BE2C (cell line): ENCODE results near the gene MIS12.

Experiments
- DNase-seq: peaks from one replicate; pipeline ENCODE4 v3.0.0-alpha.2; 2020
- H3K27me3 ChIP-seq: fragments of 250-450 bp; sonication (Bioruptor Pico); 2 replicates; pipeline ENCODE4 v1.5.1; 2020; ENCODE audit warnings: mild to moderate bottlenecking
- H3K36me3 ChIP-seq: fragments of 250-450 bp; sonication (Bioruptor Pico); 2 replicates; pipeline ENCODE4 v1.5.1; 2020; ENCODE audit warnings: mild to moderate bottlenecking
- H3K4me1 ChIP-seq: fragments of 250-450 bp; sonication (Bioruptor Pico); 2 replicates; pipeline ENCODE4 v1.5.1; 2020
- H3K4me3 ChIP-seq: 2 replicates; pipeline ENCODE4 v1.5.1; 2011; ENCODE audit warnings: low read depth, low read length
- H3K9me3 ChIP-seq: fragments of 250-450 bp; sonication (Bioruptor Pico); 2 replicates; pipeline ENCODE4 v1.5.1; 2020
- CTCF ChIP-seq: IDR thresholded peaks from 2 replicates; pipeline ENCODE4 v1.5.1; 2012; ENCODE audit warnings: mild to moderate bottlenecking, low read depth, low read length

Gene MIS12

DNA sequence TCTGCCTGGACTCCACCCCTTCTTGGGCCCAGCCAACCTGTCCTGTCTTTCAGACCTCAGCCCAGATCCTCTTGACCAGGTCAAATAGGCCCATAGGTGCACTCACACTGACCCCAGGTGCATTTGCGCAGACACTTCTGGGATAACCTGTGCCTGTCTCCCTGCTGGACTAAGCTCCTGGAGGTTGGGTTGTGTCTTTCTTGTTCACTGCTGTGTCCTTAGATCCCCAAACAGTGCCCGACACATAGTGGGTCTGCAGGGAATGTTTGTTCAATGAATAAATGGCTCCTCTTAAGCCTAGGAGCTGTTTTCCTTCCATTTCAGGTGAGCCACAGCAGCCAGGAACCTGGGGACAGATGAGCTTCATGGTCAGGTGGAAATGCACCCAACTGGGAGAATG lies 49.1 kb downstream of the MIS12 start:
- no peaks in the 10 kb centered on the region for H3K4me1 ChIP-seq
- no peaks in the 10 kb centered on the region for H3K9me3 ChIP-seq
- H3K4me3 ChIP-seq, result no peak overlapping the region
- H3K36me3 ChIP-seq, result no peaks in the 10 kb centered on the region
- DNase-seq, result no peak
- no peak for TF ChIP-seq CTCF
- no peaks in the 10 kb centered on the region for H3K27me3 ChIP-seq

GRCh38 chr17:5536866-5537650 lies 50.7 kb downstream of the MIS12 start:
- no peak for DNase-seq
- H3K36me3 ChIP-seq, result no peaks in the 10 kb centered on the region
- H3K4me1 ChIP-seq, result no peaks in the 10 kb centered on the region
- H3K27me3 ChIP-seq, result no peaks in the 10 kb centered on the region
- TF ChIP-seq CTCF, result no peak
- H3K9me3 ChIP-seq, result no peaks in the 10 kb centered on the region
- no peak overlapping the region for H3K4me3 ChIP-seq

GRCh38 chr17:5539286-5539685 lies 52.9 kb downstream of the MIS12 start:
- DNase-seq, result no peak

GRCh38 chr17:5540321-5540720 lies 54.0 kb downstream of the MIS12 start:
- Histone ChIP-seq H3K4me3 (no peak overlapping the region), H3K27me3 (no peaks in the 10 kb centered on the region), H3K36me3 (no peaks in the 10 kb centered on the region), H3K4me1 (no peaks in the 10 kb centered on the region), H3K9me3 (no peaks in the 10 kb centered on the region)
- TF ChIP-seq CTCF, result no peak
- DNase-seq, result no peak

More at GRCh38 chr17:5539286-5539685, 52.9 kb downstream of the MIS12 start:
- Histone ChIP-seq H3K4me1 (no peaks in the 10 kb centered on the region), H3K27me3 (no peaks in the 10 kb centered on the region), H3K4me3 (no peak overlapping the region), H3K9me3 (no peaks in the 10 kb centered on the region), H3K36me3 (no peaks in the 10 kb centered on the region)
- no peak for TF ChIP-seq CTCF
